ENCODE results near the gene EIF3J. TPM values are rescaled to one million over a fixed set of nuclear protein-coding genes. Genes with fewer than 3 reads are reported as not detected.

EIF3J gene
- polyA plus RNA-seq, 2 of the 4 experiments (the other 2 are of a cell fraction): 90.6 to 114 TPM

DNA sequence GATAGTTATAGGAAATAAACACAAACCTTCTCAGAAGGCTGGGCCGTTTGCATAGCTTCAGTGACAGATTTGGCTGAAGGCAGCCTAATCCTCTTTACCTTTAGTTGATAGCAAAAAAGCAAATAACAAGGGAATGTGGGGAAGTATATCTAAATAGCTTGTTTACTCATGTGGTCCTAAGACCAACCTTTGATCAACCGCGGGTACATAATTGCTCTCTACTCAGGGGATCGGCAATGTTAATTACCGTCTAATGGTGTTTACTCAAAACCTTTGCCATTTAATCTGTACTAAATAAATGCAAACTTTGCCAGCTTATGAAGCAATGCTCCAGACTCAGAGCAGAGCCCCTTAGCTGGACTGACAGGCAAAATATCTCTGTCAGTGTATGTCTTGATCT, 51.6 kb downstream of the EIF3J start:
- Histone ChIP-seq H3K4me2 (no peak overlapping the region), H3K9me3 (no peaks in the 10 kb centered on the region), H3K27ac (no peak overlapping the region), H3K4me3 (no peak overlapping the region), H3K4me1 (no peaks in the 10 kb centered on the region)
- DNase-seq (ENCODE audit: low read depth in 1 of 2, low spot score in 1 of 2) (no peak), ATAC-seq (no peak), FAIRE-seq (no peak)
- 83% methylated on average over 5 of the region's 5 CpGs for WGBS (ENCODE audit: missing lambda C conversion rate)
- CTCF ChIA-PET: interaction anchor here (1.2 to 3.0 kb wide), 4 partner anchors 9 to 150 kb away, joined by 3 to 10 read pairs (median 8); partner anchors contain the start of genes B2M and PATL2
- POLR2A ChIA-PET: no interaction called here
- TF ChIP-seq ESRRA (IDR thresholded peaks at IDR 0.05; ENCODE audit: borderline replicate concordance, low read length) (no peak), GATA3 (IDR thresholded peaks at IDR 0.05; ENCODE audit: borderline replicate concordance) (no peak), KDM1A (IDR thresholded peaks at IDR 0.05; ENCODE audit: low read depth) (no peak), MYC (IDR thresholded peaks at IDR 0.05; ENCODE audit: borderline replicate concordance, low read length) (no peak), FOSB (CRISPR knock-in tag; IDR thresholded peaks at IDR 0.05) (no peak), JUN (IDR thresholded peaks at IDR 0.05) (no peak), SREBF2 (IDR thresholded peaks at IDR 0.05) (no peak), SMC3 (IDR thresholded peaks at IDR 0.05) (no peak), RAD21 (conservative IDR thresholded peaks at IDR 0.05 in 1 of 2, IDR thresholded peaks at IDR 0.05 in 1 of 2) (no peak), KDM5A (IDR thresholded peaks at IDR 0.05) (no peak)
- TF ChIP-seq, protein P1, sequence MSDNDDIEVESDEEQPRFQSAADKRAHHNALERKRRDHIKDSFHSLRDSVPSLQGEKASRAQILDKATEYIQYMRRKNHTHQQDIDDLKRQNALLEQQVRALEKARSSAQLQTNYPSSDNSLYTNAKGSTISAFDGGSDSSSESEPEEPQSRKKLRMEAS (IDR thresholded peaks at IDR 0.05): no peak

DNA sequence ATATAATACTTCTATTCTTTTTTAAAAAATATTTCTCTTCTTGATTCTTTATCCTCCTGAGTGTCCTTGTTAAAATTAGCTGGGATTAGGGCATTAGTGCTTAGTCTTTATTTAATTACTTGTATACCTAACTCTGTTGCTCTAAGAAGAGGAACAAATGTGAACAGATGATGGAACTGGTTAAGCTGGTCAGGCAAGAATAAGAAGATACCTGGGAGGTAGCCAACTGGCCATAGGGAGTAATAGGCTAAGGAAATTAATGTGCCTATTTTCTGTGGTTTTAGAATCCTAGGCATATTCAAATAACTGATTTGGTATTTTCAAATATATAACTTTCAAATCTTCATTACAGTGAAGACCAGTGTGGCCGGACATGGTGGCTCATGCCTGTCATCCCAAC, 54.4 kb downstream of the EIF3J start:
- FAIRE-seq (no peak), ATAC-seq (no peak), DNase-seq (ENCODE audit: low read depth in 1 of 2, low spot score in 1 of 2) (no peak)
- no peak for TF ChIP-seq EHMT2 (IDR thresholded peaks at IDR 0.05; ENCODE audit: low read depth)
- no peak for TF ChIP-seq CBX8 (IDR thresholded peaks at IDR 0.05)
- TF ChIP-seq, protein P1 (IDR thresholded peaks at IDR 0.05): no peak
- no peak for TF ChIP-seq MAZ (IDR thresholded peaks at IDR 0.05; ENCODE audit: borderline replicate concordance, low read depth, low read length)
- TF ChIP-seq, protein P2, sequence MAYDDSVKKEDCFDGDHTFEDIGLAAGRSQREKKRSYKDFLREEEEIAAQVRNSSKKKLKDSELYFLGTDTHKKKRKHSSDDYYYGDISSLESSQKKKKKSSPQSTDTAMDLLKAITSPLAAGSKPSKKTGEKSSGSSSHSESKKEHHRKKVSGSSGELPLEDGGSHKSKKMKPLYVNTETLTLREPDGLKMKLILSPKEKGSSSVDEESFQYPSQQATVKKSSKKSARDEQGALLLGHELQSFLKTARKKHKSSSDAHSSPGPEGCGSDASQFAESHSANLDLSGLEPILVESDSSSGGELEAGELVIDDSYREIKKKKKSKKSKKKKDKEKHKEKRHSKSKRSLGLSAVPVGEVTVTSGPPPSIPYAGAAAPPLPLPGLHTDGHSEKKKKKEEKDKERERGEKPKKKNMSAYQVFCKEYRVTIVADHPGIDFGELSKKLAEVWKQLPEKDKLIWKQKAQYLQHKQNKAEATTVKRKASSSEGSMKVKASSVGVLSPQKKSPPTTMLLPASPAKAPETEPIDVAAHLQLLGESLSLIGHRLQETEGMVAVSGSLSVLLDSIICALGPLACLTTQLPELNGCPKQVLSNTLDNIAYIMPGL (CRISPR knock-in tag; IDR thresholded peaks at IDR 0.05; ENCODE audit: borderline replicate concordance): no peak
- no peak for TF ChIP-seq FOSL2 (IDR thresholded peaks at IDR 0.05)
- TF ChIP-seq FOSL2 (CRISPR knock-in tag; IDR thresholded peaks at IDR 0.05): no peak
- no peak for TF ChIP-seq NFE2L2 (conservative IDR thresholded peaks at IDR 0.05; ENCODE audit: low read length)
- no peak for TF ChIP-seq BHLHE40 (IDR thresholded peaks at IDR 0.05; ENCODE audit: low read depth, low read length)
- no peak for TF ChIP-seq ZFP36 (IDR thresholded peaks at IDR 0.05; ENCODE audit: borderline replicate concordance, partially characterized antibody)
- 93% methylated on average over 1 of the region's 1 CpG for WGBS (ENCODE audit: missing lambda C conversion rate)
- ChIA-PET POLR2A (no interaction called here), CTCF (interaction anchor here (0.7 to 1.4 kb wide), 3 partner anchors 13 to 1529 kb away, joined by 3 to 5 read pairs (median 4); no protein-coding TSS in a partner anchor)
- H3K4me1 ChIP-seq: no peaks in the 10 kb centered on the region
- H3K9me3 ChIP-seq: no peaks in the 10 kb centered on the region
- H3K4me2 ChIP-seq: no peak overlapping the region
- no peak overlapping the region for H3K27ac ChIP-seq
- no peak overlapping the region for H3K4me3 ChIP-seq

DNA sequence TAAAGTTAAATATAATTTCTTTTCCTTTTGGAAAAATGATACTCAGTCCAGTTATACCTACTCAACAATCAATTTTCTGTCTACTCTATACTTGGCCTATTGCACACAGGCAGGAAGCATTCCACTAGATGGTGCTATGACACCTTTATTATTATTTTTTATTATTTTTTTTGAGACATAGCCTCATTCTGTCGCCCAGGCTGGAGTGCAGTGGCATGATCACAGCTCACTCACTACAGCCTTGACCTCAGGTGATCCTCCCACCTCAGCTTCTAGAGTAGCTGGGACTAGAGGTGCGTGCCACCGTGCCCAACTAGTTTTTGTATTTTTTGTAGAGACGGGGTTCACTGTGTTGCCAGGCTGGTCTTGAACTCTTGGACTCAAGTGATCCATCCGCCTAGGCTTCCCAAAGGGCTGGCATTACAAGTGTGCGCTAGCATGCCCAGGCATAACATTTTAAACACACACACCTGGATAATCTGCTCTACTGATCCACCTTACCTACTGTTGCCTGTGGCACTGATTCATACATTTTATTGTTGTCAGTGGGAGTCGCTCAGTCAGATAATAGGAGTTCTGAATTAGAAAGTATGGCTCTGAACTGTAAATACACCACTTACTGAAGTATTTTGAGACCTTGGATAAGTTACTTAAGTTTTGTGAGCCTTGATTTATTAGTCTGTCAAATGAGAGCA, 56.2 kb downstream of the EIF3J start:
- ATAC-seq (peak in 1 of 2 experiments; percentile 78; a peak in 3 of 6 replicates), DNase-seq (ENCODE audit: low read depth in 1 of 2, low spot score in 1 of 2) (peak in 1 of 2 experiments; percentile 11), FAIRE-seq (no peak)
- no peak overlapping the region for H3K27ac ChIP-seq
- H3K4me1 ChIP-seq: no peaks in the 10 kb centered on the region
- no peak overlapping the region for H3K4me3 ChIP-seq
- WGBS (ENCODE audit: missing lambda C conversion rate): 81% methylated on average over 5 of the region's 7 CpGs
- peak; percentile 11 to 23; a peak in 1 of 5 replicates for TF ChIP-seq RAD21 (conservative IDR thresholded peaks at IDR 0.05 in 1 of 2, IDR thresholded peaks at IDR 0.05 in 1 of 2)
- TF ChIP-seq, protein P3, sequence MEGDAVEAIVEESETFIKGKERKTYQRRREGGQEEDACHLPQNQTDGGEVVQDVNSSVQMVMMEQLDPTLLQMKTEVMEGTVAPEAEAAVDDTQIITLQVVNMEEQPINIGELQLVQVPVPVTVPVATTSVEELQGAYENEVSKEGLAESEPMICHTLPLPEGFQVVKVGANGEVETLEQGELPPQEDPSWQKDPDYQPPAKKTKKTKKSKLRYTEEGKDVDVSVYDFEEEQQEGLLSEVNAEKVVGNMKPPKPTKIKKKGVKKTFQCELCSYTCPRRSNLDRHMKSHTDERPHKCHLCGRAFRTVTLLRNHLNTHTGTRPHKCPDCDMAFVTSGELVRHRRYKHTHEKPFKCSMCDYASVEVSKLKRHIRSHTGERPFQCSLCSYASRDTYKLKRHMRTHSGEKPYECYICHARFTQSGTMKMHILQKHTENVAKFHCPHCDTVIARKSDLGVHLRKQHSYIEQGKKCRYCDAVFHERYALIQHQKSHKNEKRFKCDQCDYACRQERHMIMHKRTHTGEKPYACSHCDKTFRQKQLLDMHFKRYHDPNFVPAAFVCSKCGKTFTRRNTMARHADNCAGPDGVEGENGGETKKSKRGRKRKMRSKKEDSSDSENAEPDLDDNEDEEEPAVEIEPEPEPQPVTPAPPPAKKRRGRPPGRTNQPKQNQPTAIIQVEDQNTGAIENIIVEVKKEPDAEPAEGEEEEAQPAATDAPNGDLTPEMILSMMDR (IDR thresholded peaks at IDR 0.05): peak; percentile 37
- TF ChIP-seq HEYL (CRISPR knock-in tag; IDR thresholded peaks at IDR 0.05): no peak
- POLR2A ChIA-PET: interaction anchor here (0.5 kb wide), 1 partner anchor 10 kb away, joined by 10 read pairs; no protein-coding TSS in a partner anchor
- CTCF ChIA-PET: interaction anchor here (0.6 to 1.6 kb wide), 10 partner anchors 8 to 163 kb away, joined by 3 to 9 read pairs (median 3); partner anchors contain the start of genes B2M, SPG11 and TRIM69
- no peak overlapping the region for H3K4me2 ChIP-seq
- no peaks in the 10 kb centered on the region for H3K9me3 ChIP-seq

Measured in A549 (cell line).